RWPE2 (cell line): Measurements from ENCODE around the gene ENO3.

Experiments used
- ATAC-seq: fragments of 200-7000 bp; cut with Tn5 transposase; 3 replicates; pipeline ENCODE4 v1.9.1; 2021; ENCODE audit warnings: low read depth
- DNase-seq: peaks from one replicate; pipeline ENCODE4 v3.0.0-alpha.2; 2020; ENCODE audit warnings: low spot score
- H3K27ac ChIP-seq: fragments of 450-650 bp; 2 replicates; pipeline ENCODE4 v1.5.1; 2017; ENCODE audit warnings: mild to moderate bottlenecking; ENCODE audit not compliant: poor library complexity, severe bottlenecking
- H3K27me3 ChIP-seq: fragments of 250-450 bp; sonication (Bioruptor Pico); 2 replicates; pipeline ENCODE4 v1.5.1; 2021; ENCODE audit warnings: mild to moderate bottlenecking, moderate library complexity; ENCODE audit not compliant: insufficient read depth, poor library complexity, severe bottlenecking
- H3K36me3 ChIP-seq: fragments of 250-450 bp; sonication (Bioruptor Pico); 2 replicates; pipeline ENCODE4 v1.5.1; 2020; ENCODE audit warnings: low read depth, mild to moderate bottlenecking, moderate library complexity
- H3K4me1 ChIP-seq: fragments of 250-450 bp; sonication (Bioruptor Pico); 2 replicates; pipeline ENCODE4 v1.5.1; 2021; ENCODE audit warnings: mild to moderate bottlenecking, moderate library complexity; ENCODE audit not compliant: insufficient read depth, poor library complexity, severe bottlenecking
- H3K4me3 ChIP-seq: fragments of 250-450 bp; sonication (Bioruptor Pico); 2 replicates; pipeline ENCODE4 v1.5.1; 2021; ENCODE audit warnings: mild to moderate bottlenecking, moderate library complexity; ENCODE audit not compliant: severe bottlenecking
- H3K9me3 ChIP-seq: fragments of 250-450 bp; sonication (Bioruptor Pico); 2 replicates; pipeline ENCODE4 v1.5.1; 2021; ENCODE audit warnings: mild to moderate bottlenecking, moderate library complexity; ENCODE audit not compliant: severe bottlenecking
- TF ChIP-seq, protein P1 (sequence below): fragments of 450-650 bp; IDR thresholded peaks from one replicate; pipeline ENCODE4 v1.5.1; 2017; ENCODE audit warnings: mild to moderate bottlenecking, moderate library complexity; ENCODE audit not compliant: poor library complexity, severe bottlenecking

Gene ENO3

DNA sequence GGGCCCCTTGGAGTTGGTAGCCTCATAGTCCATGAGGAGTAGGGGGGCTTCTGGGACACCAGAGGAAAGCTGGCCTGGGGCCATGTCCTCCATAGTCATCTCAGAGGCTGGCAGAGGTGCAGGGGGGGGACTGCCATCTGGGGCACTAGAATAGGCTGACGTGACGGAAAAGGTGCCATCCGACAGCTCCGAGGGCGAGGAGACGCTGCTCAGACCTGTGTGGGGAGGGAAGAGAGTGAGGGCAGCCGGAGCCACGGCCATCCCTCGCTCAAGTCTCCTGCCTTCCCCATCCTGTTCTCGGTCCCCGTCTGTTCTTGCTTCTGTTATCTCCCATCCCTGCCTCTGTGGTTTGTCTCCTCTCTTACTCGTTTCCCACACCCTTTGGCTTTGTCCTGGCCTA is 21.4 kb downstream of the ENO3 start:
- Histone ChIP-seq H3K4me1 (peaks cover 5% of the 10 kb centered on the region), H3K27me3 (no peaks in the 10 kb centered on the region), H3K4me3 (no peak overlapping the region), H3K36me3 (peaks cover 41% of the 10 kb centered on the region), H3K27ac (no peak overlapping the region), H3K9me3 (no peaks in the 10 kb centered on the region)
- TF ChIP-seq, protein P1, sequence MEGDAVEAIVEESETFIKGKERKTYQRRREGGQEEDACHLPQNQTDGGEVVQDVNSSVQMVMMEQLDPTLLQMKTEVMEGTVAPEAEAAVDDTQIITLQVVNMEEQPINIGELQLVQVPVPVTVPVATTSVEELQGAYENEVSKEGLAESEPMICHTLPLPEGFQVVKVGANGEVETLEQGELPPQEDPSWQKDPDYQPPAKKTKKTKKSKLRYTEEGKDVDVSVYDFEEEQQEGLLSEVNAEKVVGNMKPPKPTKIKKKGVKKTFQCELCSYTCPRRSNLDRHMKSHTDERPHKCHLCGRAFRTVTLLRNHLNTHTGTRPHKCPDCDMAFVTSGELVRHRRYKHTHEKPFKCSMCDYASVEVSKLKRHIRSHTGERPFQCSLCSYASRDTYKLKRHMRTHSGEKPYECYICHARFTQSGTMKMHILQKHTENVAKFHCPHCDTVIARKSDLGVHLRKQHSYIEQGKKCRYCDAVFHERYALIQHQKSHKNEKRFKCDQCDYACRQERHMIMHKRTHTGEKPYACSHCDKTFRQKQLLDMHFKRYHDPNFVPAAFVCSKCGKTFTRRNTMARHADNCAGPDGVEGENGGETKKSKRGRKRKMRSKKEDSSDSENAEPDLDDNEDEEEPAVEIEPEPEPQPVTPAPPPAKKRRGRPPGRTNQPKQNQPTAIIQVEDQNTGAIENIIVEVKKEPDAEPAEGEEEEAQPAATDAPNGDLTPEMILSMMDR = no peak
- DNase-seq (no peak), ATAC-seq (no peak)

DNA sequence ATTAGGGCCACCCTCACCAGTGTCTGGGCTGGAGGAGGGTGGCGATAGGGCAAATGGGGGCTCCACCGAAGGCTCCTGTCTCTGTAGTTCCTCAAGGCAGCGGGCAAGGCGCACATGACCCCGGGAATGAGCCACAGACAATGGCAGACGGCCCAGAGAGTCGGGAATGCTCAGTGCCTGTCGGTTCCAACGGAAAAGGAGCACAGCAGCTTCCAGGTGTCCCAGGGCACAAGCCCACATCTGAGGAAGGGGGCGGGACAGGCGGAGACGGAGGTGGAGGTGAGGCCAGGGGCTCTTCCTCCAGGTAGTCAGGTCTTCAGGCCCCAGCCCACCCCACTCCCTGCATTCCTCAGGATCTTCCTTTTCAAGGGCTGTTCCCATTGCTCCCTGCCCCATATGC is 21.8 kb downstream of the ENO3 start:
- no peak overlapping the region for H3K27ac ChIP-seq
- ATAC-seq = no peak
- DNase-seq = no peak
- H3K9me3 ChIP-seq = no peaks in the 10 kb centered on the region
- no peaks in the 10 kb centered on the region for H3K27me3 ChIP-seq
- peaks cover 45% of the 10 kb centered on the region for H3K36me3 ChIP-seq
- peaks cover 5% of the 10 kb centered on the region for H3K4me1 ChIP-seq
- no peak overlapping the region for H3K4me3 ChIP-seq
- TF ChIP-seq, protein P1 = no peak

DNA sequence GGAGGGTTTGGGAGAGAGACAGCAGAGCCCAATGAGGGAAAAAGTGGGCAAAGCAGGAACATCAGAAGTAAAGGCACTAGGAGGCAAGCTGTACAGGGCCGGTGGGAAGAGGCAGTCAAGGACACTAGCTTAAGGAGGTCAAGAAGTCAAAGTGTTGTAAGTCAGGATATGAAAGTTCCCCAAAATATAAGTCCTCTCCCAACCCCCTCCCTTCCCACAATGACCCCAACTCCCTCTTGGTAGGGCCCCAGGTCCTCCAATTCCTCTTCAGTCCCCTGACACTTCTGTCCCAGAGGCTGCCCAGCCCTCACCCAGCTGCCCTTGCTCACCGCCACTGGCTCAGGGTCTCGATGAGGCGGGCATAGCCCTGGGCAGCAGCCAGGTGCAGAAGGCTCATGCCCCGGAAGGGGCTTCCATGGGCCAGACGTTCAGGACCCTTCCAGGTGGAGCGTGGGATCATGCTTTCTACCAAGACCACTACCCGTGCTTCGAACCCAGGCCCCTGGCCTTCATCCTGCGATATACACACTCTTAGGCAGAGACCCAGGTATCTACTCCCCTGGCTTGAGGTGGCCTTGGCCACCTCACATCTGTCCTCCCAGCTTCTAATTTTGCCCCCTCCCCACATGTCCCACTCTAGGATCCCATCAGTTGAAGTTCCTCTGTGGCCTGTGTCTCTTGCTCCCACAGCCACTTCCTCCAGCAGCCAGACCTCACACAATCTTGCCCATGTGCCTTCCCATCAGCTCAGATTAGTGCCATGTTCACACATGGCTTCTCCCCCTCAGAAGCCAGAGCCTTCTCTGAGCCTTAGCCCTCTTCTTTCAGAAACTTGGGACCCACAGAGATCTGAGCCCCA is 22.6 kb downstream of the ENO3 start:
- Histone ChIP-seq H3K4me3 (no peak overlapping the region), H3K27ac (no peak overlapping the region), H3K36me3 (peaks cover 53% of the 10 kb centered on the region), H3K27me3 (no peaks in the 10 kb centered on the region), H3K9me3 (no peaks in the 10 kb centered on the region), H3K4me1 (peaks cover 5% of the 10 kb centered on the region)
- DNase-seq (no peak), ATAC-seq (no peak)
- TF ChIP-seq, protein P1 = no peak

DNA sequence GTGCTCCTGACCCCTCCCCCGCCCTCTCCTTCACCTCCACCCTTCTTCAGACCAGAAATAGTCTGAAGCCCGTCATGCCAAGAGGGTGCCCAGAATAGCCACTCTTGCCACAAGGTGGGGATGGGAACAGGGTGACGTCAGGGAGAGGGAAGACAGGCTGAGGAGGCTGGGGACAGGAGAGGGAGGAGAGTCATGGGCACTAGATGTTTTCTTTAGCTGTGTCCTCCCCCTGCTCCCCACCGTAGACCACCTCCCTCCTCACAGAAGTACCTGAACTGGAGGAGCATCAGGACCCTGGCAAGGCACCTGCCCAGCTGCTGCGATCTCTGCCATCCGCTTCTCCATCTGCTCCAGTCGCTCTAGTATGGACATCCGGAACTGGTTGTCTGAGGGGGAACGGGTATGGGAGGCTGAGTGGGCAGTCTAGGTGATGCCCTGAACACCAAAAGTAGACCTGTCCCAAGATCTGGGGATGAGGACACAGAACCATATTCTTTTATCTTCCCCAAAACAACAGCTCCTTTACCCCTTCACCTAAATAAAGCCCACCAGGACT is 23.3 kb downstream of the ENO3 start:
- no peaks in the 10 kb centered on the region for H3K27me3 ChIP-seq
- H3K4me1 ChIP-seq = peaks cover 5% of the 10 kb centered on the region
- no peak overlapping the region for H3K4me3 ChIP-seq
- H3K36me3 ChIP-seq = peaks cover 60% of the 10 kb centered on the region
- no peaks in the 10 kb centered on the region for H3K9me3 ChIP-seq
- ATAC-seq = no peak
- TF ChIP-seq, protein P1 = no peak
- no peak for DNase-seq
- no peak overlapping the region for H3K27ac ChIP-seq

DNA sequence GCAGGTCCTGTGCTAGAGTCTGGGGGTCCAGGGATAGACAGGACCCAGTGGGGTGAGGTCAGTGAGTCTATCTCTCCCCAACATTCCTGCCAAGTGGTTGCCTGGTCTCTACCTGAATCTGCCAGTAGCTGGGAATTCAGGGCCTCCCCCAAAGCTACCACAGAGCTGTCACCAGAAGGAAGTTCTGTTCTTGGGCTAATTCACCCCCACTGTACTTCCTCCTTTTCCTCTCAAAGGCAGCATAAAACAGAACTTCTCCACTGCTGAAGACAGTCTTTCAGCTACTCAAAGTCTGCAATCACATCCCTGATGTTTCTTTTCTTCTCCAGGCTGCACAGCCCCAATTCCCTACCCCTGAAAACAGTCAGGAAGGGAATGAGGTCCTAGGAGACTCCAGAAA is 27.8 kb downstream of the ENO3 start:
- peaks cover 75% of the 10 kb centered on the region for H3K36me3 ChIP-seq
- no peak for DNase-seq
- no peak for ATAC-seq

More for the DNA sequence above, 27.8 kb downstream of the ENO3 start:
- TF ChIP-seq, protein P1 = no peak
- Histone ChIP-seq H3K27me3 (no peaks in the 10 kb centered on the region), H3K4me3 (no peak overlapping the region), H3K9me3 (no peaks in the 10 kb centered on the region), H3K27ac (no peak overlapping the region), H3K4me1 (no peaks in the 10 kb centered on the region)
